AG04449 (cell line): ENCODE results near the gene TRIM59.

Experiments
- CTCF ChIA-PET: fragments of 350-600 bp; formaldehyde crosslinking; extraction: SDS; loops from one replicate; lab custom pipeline; 2021; ENCODE audit warnings: antibody characterized with exemption; lab: Yijun Ruan, JAX
- POLR2A ChIA-PET: fragments of 400-600, 350-600 bp; formaldehyde crosslinking; extraction: SDS; loops from one replicate; lab custom pipeline; 2020; ENCODE audit warnings: antibody characterized with exemption, inconsistent platforms; lab: Yijun Ruan, JAX
- DNase-seq: peaks from one replicate; pipeline ENCODE4 v3.0.0-alpha.2; 2010; ENCODE audit warnings: low read depth, low spot score
- H3K4me3 ChIP-seq: 2 replicates; pipeline ENCODE4 v1.5.1; 2011; ENCODE audit warnings: low read depth, mild to moderate bottlenecking, control low read depth, low read length
- CTCF ChIP-seq: IDR thresholded peaks from one replicate; pipeline ENCODE4 v1.5.1; 2011; ENCODE audit warnings: mild to moderate bottlenecking, moderate library complexity, low read length, control low read depth, inconsistent platforms; ENCODE audit not compliant: insufficient read depth; ENCODE audit errors: missing control alignments

TRIM59 gene

GRCh38 chr3:160449636-160450598 is at the start of gene TRIM59:
TSS of gene TRIM59 (minus strand) at chr3:160449786. CDS start at chr3:160439183, 10,603 bp downstream.
- POLR2A ChIA-PET = interaction anchor here (0.9 to 3.3 kb wide), 6 partner anchors 9 to 32 kb away, joined by 3 to 22 read pairs (median 3); no protein-coding TSS in a partner anchor
- H3K4me3 ChIP-seq = peak within 1 kb of the TSS; percentile 88
- CTCF ChIA-PET = interaction anchor here (1.1 to 4.9 kb wide), 13 partner anchors 10 to 444 kb away, joined by 3 to 25 read pairs (median 5); no protein-coding TSS in a partner anchor
- DNase-seq = peak; percentile 73
- peak; percentile 22 for TF ChIP-seq CTCF

GRCh38 chr3:160498202-160498601 is 48.6 kb upstream of the TRIM59 start:
- CTCF ChIA-PET = interaction anchor here (1.3 to 6.2 kb wide), 3 partner anchors 9 to 16 kb away, joined by 4 to 32 read pairs (median 4); no protein-coding TSS in a partner anchor
- no peak for DNase-seq
- no peak for TF ChIP-seq CTCF
- H3K4me3 ChIP-seq = no peak overlapping the region
- POLR2A ChIA-PET = no interaction called here

- CTCF ChIA-PET = interaction anchor here (0.8 to 5.2 kb wide), 2 partner anchors 13 to 77 kb away, joined by 4 to 34 read pairs; no protein-coding TSS in a partner anchor
- POLR2A ChIA-PET = interaction anchor here (0.6 kb wide), 1 partner anchor 11 kb away, joined by 3 read pairs; no protein-coding TSS in a partner anchor
- no peak for TF ChIP-seq CTCF
These were observed 40.6 kb upstream of the TRIM59 start for GRCh38 chr3:160490166-160490565.

GRCh38 chr3:160486459-160486869 is 36.9 kb upstream of the TRIM59 start:
- ChIA-PET CTCF (interaction anchor here (1.0 to 5.2 kb wide), 12 partner anchors 9 to 454 kb away, joined by 3 to 34 read pairs (median 6); partner anchors contain the start of gene TRIM59), POLR2A (no interaction called here)
- no peak for TF ChIP-seq CTCF
- no peak for DNase-seq
- no peak overlapping the region for H3K4me3 ChIP-seq

More at GRCh38 chr3:160490166-160490565, 40.6 kb upstream of the TRIM59 start:
- H3K4me3 ChIP-seq = no peak overlapping the region
- no peak for DNase-seq

GRCh38 chr3:160482796-160483195 is 33.2 kb upstream of the TRIM59 start:
- CTCF ChIA-PET = interaction anchor here (1.1 kb wide), 1 partner anchor 15 kb away, joined by 4 read pairs; no protein-coding TSS in a partner anchor
- DNase-seq = no peak
- POLR2A ChIA-PET = interaction anchor here (1.9 kb wide), 1 partner anchor 33 kb away, joined by 5 read pairs; the partner anchor contains the start of gene TRIM59
- no peak for TF ChIP-seq CTCF
- H3K4me3 ChIP-seq = no peak overlapping the region
